ENCODE measurements around the gene SCRN1. TPM values are rescaled to one million over a fixed set of nuclear protein-coding genes. Genes with fewer than 3 reads are reported as not detected.

SCRN1 gene
- total and polyA plus RNA-seq, 2 of the 13 experiments (the other 11 are each of a cell fraction or from before 2014, with no cell fraction given) = 43.2 to 49.8 TPM

- TF ChIP-seq TFAP4 (IDR thresholded peaks at IDR 0.05; ENCODE audit: borderline replicate concordance, low read depth) = no peak
- no peak for TF ChIP-seq RBAK (CRISPR knock-in tag; IDR thresholded peaks at IDR 0.05)
- TF ChIP-seq ZNF142 (CRISPR knock-in tag; IDR thresholded peaks at IDR 0.05) = no peak
- no peak for TF ChIP-seq ZBTB7B (CRISPR knock-in tag; IDR thresholded peaks at IDR 0.05)
Observed at GRCh38 chr7:29873644-29874294, 115.8 kb downstream of the SCRN1 start (continued).

- TF ChIP-seq MLX (CRISPR knock-in tag; IDR thresholded peaks at IDR 0.05) (no peak), CEBPB (IDR thresholded peaks at IDR 0.05; ENCODE audit: borderline replicate concordance, low read depth, low read length) (peak; percentile 64)
- ATAC-seq (no peak), DNase-seq (ENCODE audit: low spot score) (no peak), FAIRE-seq (no peak)
- Histone ChIP-seq H3K27ac (ENCODE audit: extremely low read length, insufficient read depth, low read length) (no peak overlapping the region), H3K9me3 (ENCODE audit: low read length) (no peaks in the 10 kb centered on the region), H3K4me1 (ENCODE audit: insufficient read depth, low read length) (peaks cover 2% of the 10 kb centered on the region; the same call in 1 of the 2 replicates), H4K20me1 (ENCODE audit: insufficient read depth, low read length) (no peaks in the 10 kb centered on the region), H3K27me3 (ENCODE audit: control insufficient read depth in 1 of 2, insufficient read depth in 2 of 2, low read length in 2 of 2) (peaks cover 0 to 22% of the 10 kb centered on the region in 2 experiments; a peak in 3 of 5 replicates), H3K79me2 (ENCODE audit: insufficient read depth, low read length) (no peaks in the 10 kb centered on the region), H3K4me2 (ENCODE audit: low read depth, low read length) (no peak overlapping the region), H3K9ac (ENCODE audit: insufficient read depth, low read depth, low read length) (no peak overlapping the region), H2AFZ (ENCODE audit: low read length) (no peak overlapping the region), H3K4me3 (replicated peaks in 1 of 3; ENCODE audit: insufficient read depth in 1 of 3, low read depth in 2 of 3, low read length in 3 of 3) (no peak overlapping the region), H3K36me3 (replicated peaks in 1 of 2; ENCODE audit: control insufficient read depth in 1 of 2, insufficient read depth in 2 of 2, low read length in 2 of 2) (no peaks in the 10 kb centered on the region)
- POLR2A ChIA-PET = no interaction called here
- 14% methylated on average over 5 of the region's 5 CpGs for WGBS (ENCODE audit: low lambda C conversion rate)
- in situ Hi-C loops (cut with HindIII; ENCODE audit: extremely low pct_ligation_motif_present, low pct_unique_long_range_greater_than_20kb) (loop anchor here (10.0 kb wide), 1 partner anchor 193 kb away; no protein-coding TSS in a partner anchor), intact Hi-C loops (cut with micrococcal nuclease; ENCODE audit: unreplicated experiment) (no loop called here)
- BruUV-seq (replicated peaks) = no TSS peak
- CTCF ChIA-PET (ENCODE audit: low intra/inter-chr PET ratio, low total read pairs) = no interaction called here
Observed at GRCh38 chr7:29871787-29872398, 117.7 kb downstream of the SCRN1 start.

Measured in HepG2 (cell line).